Measurements from ENCODE around the gene ITGA3.

The ITGA3 gene

DNA sequence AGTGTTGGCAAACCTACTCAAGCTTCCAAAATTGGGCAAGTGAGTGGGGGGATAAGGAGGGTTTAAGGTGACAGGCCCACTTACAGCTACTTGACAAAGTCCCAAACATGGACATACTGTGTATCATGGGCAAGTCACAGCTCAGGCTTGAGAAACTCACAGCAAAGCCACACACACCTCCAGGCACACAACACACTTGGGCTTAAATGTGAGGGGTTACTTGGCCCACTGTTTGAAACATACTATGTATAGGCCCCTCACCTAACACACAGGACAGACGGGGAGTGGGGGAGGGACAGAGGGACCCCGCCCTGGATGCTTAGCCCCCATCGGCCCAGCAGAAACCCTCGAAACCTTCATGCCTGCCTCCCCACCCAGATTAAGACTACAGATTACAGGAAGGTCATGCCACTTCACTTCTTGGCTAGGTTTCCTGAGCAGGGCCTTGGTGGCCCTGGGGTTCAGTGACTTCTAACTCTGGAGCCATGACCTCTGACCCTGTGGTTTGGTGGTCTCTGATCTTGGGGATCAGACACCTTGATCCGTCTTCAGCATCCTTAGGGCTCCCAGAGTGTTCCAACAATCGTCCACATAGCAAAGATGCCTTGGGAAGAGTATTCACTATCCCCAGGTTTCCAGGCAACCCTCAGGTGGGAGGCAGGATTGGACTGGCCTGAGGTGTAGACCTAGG, 76.3 kb downstream of the ITGA3 start:
- TF ChIP-seq ZFX (IDR thresholded peaks at IDR 0.05; ENCODE audit: borderline replicate concordance), result no peak
- TF ChIP-seq, protein P1, sequence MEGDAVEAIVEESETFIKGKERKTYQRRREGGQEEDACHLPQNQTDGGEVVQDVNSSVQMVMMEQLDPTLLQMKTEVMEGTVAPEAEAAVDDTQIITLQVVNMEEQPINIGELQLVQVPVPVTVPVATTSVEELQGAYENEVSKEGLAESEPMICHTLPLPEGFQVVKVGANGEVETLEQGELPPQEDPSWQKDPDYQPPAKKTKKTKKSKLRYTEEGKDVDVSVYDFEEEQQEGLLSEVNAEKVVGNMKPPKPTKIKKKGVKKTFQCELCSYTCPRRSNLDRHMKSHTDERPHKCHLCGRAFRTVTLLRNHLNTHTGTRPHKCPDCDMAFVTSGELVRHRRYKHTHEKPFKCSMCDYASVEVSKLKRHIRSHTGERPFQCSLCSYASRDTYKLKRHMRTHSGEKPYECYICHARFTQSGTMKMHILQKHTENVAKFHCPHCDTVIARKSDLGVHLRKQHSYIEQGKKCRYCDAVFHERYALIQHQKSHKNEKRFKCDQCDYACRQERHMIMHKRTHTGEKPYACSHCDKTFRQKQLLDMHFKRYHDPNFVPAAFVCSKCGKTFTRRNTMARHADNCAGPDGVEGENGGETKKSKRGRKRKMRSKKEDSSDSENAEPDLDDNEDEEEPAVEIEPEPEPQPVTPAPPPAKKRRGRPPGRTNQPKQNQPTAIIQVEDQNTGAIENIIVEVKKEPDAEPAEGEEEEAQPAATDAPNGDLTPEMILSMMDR (IDR thresholded peaks at IDR 0.05), result no peak
- peak overlapping the region; percentile 44; the same call in 1 of the 2 replicates for H3K27ac ChIP-seq

DNA sequence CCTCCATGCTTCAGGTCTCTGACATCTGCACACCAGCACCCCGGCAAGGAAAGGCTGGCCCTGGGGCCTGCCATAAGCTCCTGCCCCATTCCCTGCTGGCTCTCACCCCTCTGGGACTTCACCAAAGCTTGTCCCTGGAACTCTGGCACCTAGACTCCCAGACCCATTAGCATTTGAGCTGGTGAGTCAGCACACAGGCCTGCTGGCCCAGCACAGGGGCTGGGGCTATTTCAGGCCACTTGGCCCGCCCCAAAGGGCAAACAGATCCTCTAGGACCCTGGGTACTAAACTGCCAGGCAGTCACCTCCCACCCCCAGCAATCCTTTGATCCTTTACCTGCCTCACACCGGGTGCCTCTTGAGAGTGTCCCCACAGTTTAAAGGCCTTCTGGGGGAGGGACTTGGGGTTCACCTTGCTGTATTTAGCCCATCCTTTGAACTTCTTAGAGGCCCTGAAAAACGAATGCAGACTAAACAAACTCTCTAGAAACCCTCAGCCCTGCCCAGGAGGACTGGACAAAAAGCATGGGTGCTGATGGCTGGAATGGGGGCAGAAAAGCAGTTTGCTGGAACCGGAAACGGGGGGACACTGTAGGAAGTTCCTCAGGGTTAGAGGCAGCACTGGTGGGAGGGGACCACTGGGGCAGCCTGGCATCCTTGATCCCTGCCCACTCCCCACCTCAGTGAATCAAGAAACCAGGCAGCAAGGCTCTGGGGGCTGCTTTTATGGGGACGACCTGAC, 77.3 kb downstream of the ITGA3 start:
- peak overlapping the region; percentile 44; the same call in 1 of the 2 replicates for H3K27ac ChIP-seq
- TF ChIP-seq, protein P1 (IDR thresholded peaks at IDR 0.05), result no peak
- no peak for TF ChIP-seq ZFX (IDR thresholded peaks at IDR 0.05; ENCODE audit: borderline replicate concordance)

DNA sequence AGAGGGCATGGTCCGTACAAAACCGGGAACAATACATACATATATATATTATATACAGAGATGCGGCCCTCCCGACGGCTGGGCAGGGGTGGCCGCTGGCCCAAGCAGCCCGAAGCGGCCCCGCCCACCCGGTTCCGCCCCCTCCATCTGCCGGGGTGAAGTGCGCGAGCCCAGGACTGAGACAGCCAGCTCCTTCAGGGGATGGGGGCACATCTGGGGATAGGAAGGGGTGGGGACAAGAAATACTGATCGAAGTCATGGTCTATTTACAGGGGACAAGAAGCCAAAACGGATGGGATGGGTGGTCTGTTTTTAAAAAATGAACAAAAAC, 77.8 kb downstream of the ITGA3 start:
- H3K27ac ChIP-seq, result no peak overlapping the region; the same call in 1 of the 2 replicates
- TF ChIP-seq, protein P1 (IDR thresholded peaks at IDR 0.05), result no peak
- TF ChIP-seq ZFX (IDR thresholded peaks at IDR 0.05; ENCODE audit: borderline replicate concordance), result no peak

DNA sequence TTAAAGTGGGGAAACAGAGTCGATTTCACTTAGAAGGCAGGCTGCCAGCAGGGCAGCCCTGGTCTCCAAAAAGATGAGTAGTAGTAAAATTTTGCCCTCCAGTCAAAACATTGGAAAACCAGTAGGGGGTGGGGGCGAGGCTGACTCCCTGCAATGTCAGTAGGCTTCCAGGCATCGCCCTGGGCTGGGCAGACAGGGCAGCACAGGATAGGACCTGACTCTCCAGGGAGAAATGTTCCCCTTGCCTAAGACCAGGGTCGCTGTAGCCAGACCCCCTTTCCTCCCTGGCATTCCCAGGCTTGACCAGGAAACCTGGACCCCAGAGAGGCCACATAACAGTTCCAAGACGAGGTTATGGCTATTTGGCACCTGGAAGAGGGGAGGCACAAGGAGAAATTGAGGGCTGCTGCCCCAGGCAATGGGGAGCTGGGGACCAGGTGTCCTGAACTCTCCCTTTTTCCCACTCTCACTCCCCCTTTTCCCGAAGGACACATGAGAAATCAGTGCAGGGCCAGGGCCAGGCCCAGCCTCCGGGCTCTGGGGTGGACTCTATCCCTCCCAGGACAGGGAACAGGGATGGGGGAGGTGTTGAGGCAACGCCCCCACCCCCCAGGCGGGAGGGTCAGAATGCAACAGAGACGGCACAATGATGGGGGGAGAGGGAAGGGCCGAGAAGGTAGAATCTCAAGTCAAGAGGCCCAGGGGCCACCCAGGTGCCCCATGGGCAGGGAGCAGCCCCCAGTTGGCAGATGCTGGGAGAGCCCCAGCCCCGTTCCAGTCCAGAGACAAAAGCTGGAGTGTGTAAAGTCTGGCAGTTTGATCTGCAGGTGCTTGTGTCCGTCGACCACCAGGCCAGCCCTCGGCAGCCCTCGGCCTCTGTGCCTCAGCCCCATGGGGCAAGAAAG, 78.5 kb downstream of the ITGA3 start:
- H3K27ac ChIP-seq, result no peak overlapping the region
- TF ChIP-seq ZFX (IDR thresholded peaks at IDR 0.05; ENCODE audit: borderline replicate concordance), result no peak
- TF ChIP-seq, protein P1 (IDR thresholded peaks at IDR 0.05), result no peak

DNA sequence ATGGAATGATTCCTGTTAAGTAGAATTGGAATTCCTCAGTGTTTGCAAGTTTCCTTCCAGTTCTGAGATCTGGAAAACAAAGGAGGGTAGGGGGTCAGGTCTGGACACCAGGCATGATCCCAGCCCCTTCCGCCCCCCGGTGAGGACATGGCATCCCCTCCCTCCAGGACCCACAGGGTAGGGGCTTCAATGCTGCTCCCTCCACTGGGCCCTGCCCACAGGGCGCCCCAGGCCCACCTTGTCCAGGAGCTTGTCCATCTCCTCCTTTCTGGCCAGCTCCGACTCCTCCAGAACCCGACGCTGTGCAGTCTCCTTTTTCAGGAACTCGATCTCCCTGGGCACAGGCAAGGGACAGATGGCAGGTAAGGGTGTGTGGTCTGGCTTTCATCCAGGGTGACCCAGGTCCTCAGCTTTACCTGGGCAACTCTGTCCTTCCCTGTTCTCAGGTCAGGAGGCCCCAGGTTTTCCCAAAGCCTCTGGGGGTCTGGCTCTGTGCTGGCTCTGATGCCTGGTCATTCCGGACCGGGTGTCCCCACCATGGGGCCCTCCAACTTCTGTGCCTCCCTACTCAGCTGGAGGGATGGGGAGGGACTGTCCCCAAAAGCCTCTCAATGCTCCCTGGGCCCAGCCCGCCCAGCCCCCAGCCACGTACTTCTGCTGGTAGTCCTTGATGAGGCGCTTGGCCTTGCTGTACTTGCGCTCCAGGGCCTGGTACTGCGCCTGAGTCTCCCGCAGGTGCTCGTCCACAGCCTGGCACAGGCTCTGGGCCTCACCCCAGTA, 79.6 kb downstream of the ITGA3 start:
- no peak for TF ChIP-seq ZFX (IDR thresholded peaks at IDR 0.05; ENCODE audit: borderline replicate concordance)
- TF ChIP-seq, protein P1 (IDR thresholded peaks at IDR 0.05), result no peak
- no peak overlapping the region for H3K27ac ChIP-seq

DNA sequence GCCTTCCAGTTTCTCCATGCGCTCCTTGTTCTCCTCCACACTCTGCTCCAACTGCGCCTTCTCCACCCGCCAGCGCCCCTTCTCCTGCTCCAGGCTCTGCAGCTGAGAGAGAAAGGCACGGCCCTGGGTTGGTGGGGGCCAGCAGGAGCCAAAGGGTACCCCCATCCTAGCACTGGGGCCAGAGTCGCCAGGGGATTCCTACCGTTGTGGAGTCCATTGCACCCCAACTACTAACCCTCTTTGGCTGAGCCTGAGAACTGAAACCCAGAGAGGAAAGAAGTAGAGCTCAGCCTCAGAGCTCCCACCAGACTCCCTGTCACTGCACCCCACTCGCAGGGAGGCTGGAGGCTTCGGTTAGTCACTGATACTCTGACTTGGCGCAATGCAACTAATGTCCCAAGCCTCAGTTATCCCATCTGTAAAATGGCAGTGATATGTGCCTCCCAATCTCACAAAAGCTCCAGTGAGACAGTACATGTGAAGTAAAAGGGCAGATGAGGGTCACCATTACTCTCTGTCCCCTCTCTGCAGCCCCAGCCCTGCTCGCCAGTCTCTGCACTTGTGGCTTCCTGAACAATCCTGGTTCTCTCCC, 80.3 kb downstream of the ITGA3 start:
- TF ChIP-seq, protein P1 (IDR thresholded peaks at IDR 0.05), result no peak
- TF ChIP-seq ZFX (IDR thresholded peaks at IDR 0.05; ENCODE audit: borderline replicate concordance), result no peak

More for the DNA sequence above, 80.3 kb downstream of the ITGA3 start:
- H3K27ac ChIP-seq, result no peak overlapping the region
